BLaER1 (cell line): ENCODE measurements around the gene SH3GL2.
A peak's percentile ranks its signal among the peaks of the same experiment; 100 is the strongest.

Source experiments
- H3K27ac ChIP-seq: shearing (Covaris generic); formaldehyde crosslinking; 2 replicates; pipeline ENCODE4 v1.8.1; 2022
- H3K27me3 ChIP-seq: shearing (Covaris generic); formaldehyde crosslinking; 2 replicates; pipeline ENCODE4 v1.8.1; 2022
- H3K36me3 ChIP-seq: shearing (Covaris generic); formaldehyde crosslinking; 2 replicates; pipeline ENCODE4 v1.8.1; 2022
- H3K4me1 ChIP-seq: shearing (Covaris generic); formaldehyde crosslinking; 2 replicates; pipeline ENCODE4 v1.8.1; 2022
- H3K4me2 ChIP-seq: shearing (Covaris generic); formaldehyde crosslinking; 2 replicates; pipeline ENCODE4 v1.8.1; 2022
- H3K4me3 ChIP-seq: shearing (Covaris generic); formaldehyde crosslinking; 2 replicates; pipeline ENCODE4 v1.8.1; 2022
- H3K9ac ChIP-seq: shearing (Covaris generic); formaldehyde crosslinking; 2 replicates; pipeline ENCODE4 v1.8.1; 2022
- H3K9me3 ChIP-seq: shearing (Covaris generic); formaldehyde crosslinking; 2 replicates; pipeline ENCODE4 v1.8.1; 2022
- H4K20me1 ChIP-seq: shearing (Covaris generic); formaldehyde crosslinking; 2 replicates; pipeline ENCODE4 v1.8.1; 2022
- Cebpa-rat ChIP-seq: shearing (Covaris generic); IDR thresholded peaks from 2 replicates; pipeline ENCODE4 v1.8.1; 2022

SH3GL2 gene

GRCh38 chr9:17695482-17695881 is 116.6 kb downstream of the SH3GL2 start:
- no peak for TF ChIP-seq Cebpa-rat

DNA sequence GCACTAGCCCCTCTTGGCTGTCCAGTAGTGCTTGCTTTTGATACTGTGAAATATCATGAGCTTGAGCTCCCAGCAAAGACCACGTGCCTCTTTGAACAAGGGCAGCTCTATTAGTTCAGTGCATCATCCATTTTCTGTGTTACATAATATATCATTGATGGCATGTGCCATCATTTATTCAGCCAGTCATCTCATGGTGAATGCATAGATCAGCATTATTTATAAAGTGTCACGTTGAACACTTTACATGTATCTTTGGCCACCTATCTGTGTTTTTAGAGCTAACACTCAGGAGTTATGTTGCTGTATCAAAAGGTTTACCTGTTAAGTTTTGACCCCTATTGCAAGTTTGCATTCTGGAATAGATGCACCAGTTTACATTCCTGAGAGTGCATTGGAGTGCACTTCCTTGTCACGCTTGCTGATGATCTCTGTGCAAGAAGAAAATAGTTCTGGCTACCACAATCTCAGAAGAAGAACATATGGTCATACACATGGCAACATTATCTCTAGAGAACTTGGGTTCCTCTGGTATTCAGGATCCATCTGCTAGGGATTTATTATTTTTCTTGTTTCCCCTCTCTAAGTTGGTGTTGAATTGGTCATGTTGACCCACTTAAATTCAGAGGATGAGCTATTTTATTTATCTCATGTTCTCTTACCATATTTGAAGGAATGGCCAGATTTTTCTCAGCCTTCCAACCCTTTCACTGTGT is 120.9 kb downstream of the SH3GL2 start:
- H3K27ac ChIP-seq: no peak overlapping the region
- no peak overlapping the region for H3K4me2 ChIP-seq
- H3K4me3 ChIP-seq: no peak overlapping the region
- no peaks in the 10 kb centered on the region for H3K27me3 ChIP-seq
- TF ChIP-seq Cebpa-rat: no peak
- H4K20me1 ChIP-seq: no peaks in the 10 kb centered on the region
- no peak overlapping the region for H3K9ac ChIP-seq
- no peaks in the 10 kb centered on the region for H3K9me3 ChIP-seq
- no peaks in the 10 kb centered on the region for H3K36me3 ChIP-seq
- H3K4me1 ChIP-seq: no peaks in the 10 kb centered on the region

More at GRCh38 chr9:17695482-17695881, 116.6 kb downstream of the SH3GL2 start:
- Histone ChIP-seq H3K27me3 (no peaks in the 10 kb centered on the region), H3K4me3 (no peak overlapping the region), H3K9me3 (no peaks in the 10 kb centered on the region), H3K9ac (no peak overlapping the region), H3K4me2 (no peak overlapping the region), H3K27ac (no peak overlapping the region), H3K36me3 (no peaks in the 10 kb centered on the region), H4K20me1 (no peaks in the 10 kb centered on the region), H3K4me1 (no peaks in the 10 kb centered on the region)

DNA sequence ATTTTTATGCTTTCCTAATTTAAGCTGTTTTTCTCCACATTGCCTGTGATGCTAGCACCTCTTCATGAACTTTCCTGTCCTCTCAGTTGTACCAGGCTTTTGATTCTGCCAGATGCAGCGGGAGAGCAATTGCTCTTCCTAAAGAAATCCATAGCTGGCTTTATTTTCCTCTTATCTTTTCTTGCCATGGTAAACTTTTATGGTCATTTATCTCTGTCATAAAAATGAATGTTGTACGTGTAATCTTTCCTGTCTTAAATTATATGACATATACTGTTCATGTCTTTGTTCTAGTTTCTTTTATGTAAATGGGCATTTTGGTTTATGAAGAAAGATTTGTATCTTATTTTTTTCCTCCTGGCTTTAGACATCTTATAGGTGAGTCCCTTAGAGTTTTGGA is 127.5 kb downstream of the SH3GL2 start:
- Histone ChIP-seq H3K36me3 (no peaks in the 10 kb centered on the region), H3K4me3 (no peak overlapping the region), H3K27ac (no peak overlapping the region), H3K27me3 (no peaks in the 10 kb centered on the region), H3K9ac (no peak overlapping the region), H3K4me1 (no peaks in the 10 kb centered on the region), H4K20me1 (no peaks in the 10 kb centered on the region), H3K4me2 (no peak overlapping the region), H3K9me3 (no peaks in the 10 kb centered on the region; the same call in 1 of the 2 replicates)
- no peak for TF ChIP-seq Cebpa-rat

- no peak for TF ChIP-seq Cebpa-rat
- H3K4me2 ChIP-seq: no peak overlapping the region
These were observed 140.2 kb downstream of the SH3GL2 start for GRCh38 chr9:17719053-17719452.

DNA sequence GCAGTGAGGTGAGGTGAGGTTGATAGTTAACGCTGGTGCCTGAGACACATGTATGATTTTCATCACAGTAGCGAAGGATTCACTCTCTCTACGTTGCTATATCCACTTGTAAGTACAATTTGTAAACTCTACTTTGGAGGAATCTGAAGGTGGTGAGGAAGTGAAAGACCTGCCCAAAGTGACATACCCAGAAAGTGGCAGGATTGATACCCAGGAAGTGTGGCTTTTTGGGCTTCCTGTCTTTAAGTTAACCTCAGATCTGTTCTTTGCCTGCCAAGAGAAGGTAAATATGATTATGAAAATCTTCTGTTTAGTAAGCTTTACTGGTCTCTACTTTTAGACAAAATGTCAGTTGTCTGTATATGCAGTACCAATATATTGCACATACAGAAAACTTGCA is 143.1 kb downstream of the SH3GL2 start:
- no peaks in the 10 kb centered on the region for H3K36me3 ChIP-seq
- peak overlapping the region; percentile 13; the same call in 1 of the 2 replicates for H3K4me2 ChIP-seq
- no peak overlapping the region for H3K27ac ChIP-seq
- H3K9me3 ChIP-seq: no peaks in the 10 kb centered on the region
- no peak overlapping the region for H3K9ac ChIP-seq
- no peaks in the 10 kb centered on the region for H3K27me3 ChIP-seq
- no peak overlapping the region for H3K4me3 ChIP-seq
- H3K4me1 ChIP-seq: peaks cover 6% of the 10 kb centered on the region
- no peak for TF ChIP-seq Cebpa-rat
- no peaks in the 10 kb centered on the region for H4K20me1 ChIP-seq

More at GRCh38 chr9:17719053-17719452, 140.2 kb downstream of the SH3GL2 start:
- no peak overlapping the region for H3K9ac ChIP-seq
- H3K27ac ChIP-seq: no peak overlapping the region
- no peaks in the 10 kb centered on the region for H3K9me3 ChIP-seq
- H3K36me3 ChIP-seq: no peaks in the 10 kb centered on the region
- H3K27me3 ChIP-seq: no peaks in the 10 kb centered on the region
- H3K4me1 ChIP-seq: peaks cover 6% of the 10 kb centered on the region
- H3K4me3 ChIP-seq: no peak overlapping the region
- H4K20me1 ChIP-seq: no peaks in the 10 kb centered on the region

DNA sequence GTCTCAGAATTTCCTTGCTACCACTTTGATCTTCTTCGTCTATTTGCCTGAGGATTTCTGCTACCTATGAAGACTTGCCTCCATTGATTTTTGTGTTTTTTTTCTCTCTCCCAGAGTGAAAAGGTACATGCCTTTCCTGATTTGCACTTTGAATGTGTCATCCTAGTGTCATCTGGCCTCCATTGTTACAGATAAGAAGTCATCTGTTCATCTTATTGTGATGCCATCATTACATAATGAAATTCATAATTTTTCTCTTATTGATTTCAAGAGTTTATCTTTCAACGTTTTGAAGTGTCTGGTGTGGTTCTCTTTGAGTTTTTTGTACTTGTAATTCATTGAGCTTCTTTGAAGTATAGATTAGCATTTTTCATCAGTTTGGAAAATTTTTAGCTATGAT is 144.8 kb downstream of the SH3GL2 start:
- no peak overlapping the region for H3K9ac ChIP-seq
- H4K20me1 ChIP-seq: no peaks in the 10 kb centered on the region
- no peak overlapping the region for H3K4me3 ChIP-seq
- no peak for TF ChIP-seq Cebpa-rat
- no peaks in the 10 kb centered on the region for H3K9me3 ChIP-seq
- no peaks in the 10 kb centered on the region for H3K36me3 ChIP-seq
- no peaks in the 10 kb centered on the region for H3K27me3 ChIP-seq
- no peak overlapping the region for H3K27ac ChIP-seq
- H3K4me1 ChIP-seq: peaks cover 6% of the 10 kb centered on the region
- no peak overlapping the region for H3K4me2 ChIP-seq

DNA sequence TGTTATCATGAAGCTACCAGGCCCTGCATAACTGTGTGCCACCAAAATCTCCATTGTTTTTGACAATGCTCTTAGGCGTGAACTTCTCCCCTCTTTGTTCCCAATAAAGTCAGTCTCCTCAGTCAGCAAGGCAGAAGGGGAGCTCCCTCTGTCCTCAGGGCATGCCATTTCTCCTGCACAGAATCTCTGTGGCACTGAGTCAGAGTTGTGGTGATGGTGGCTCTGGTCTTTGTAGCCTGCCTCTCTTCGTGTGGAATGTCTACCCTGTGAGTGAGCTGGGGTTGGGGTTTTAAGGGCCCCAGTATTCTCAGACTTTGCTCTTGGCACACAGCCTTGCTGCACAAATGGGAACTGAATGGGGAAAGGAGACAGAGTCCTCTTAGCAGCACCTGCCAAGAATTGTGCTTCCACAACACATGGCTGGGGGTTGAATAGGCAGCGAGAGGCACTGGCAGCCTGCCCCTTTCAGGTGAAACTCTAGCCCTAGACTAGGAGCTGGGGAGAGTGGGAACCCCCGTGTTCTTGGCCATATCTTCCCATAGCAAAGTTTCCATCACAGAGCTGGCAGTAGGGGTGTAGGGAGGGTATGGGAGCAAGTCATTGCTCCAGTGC is 146.6 kb downstream of the SH3GL2 start:
- no peaks in the 10 kb centered on the region for H4K20me1 ChIP-seq
- H3K27ac ChIP-seq: no peak overlapping the region
- TF ChIP-seq Cebpa-rat: no peak
- H3K9me3 ChIP-seq: no peaks in the 10 kb centered on the region
- no peaks in the 10 kb centered on the region for H3K27me3 ChIP-seq
- no peak overlapping the region for H3K4me2 ChIP-seq
- no peak overlapping the region for H3K9ac ChIP-seq
- no peak overlapping the region for H3K4me3 ChIP-seq
- H3K4me1 ChIP-seq: peaks cover 6% of the 10 kb centered on the region
- no peaks in the 10 kb centered on the region for H3K36me3 ChIP-seq

DNA sequence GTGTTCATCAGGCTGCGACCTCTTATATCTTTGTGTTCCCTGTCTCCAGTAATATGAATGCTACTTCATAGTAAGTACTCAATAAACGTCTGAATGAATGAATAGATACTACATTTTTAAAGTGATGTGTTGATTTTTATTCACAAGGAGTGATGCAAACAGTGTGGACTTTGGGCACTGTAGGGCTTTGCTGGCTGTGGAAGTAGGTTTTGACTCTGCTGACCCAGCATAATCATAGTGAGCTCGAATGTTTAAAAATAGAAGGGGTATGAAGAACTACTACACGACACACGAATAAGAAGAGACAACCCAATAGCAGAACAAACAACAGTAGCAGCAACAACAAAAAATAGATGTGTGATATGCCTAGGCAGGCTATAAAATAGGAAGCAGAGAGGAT is 147.4 kb downstream of the SH3GL2 start:
- no peak overlapping the region for H3K4me2 ChIP-seq
- H3K9ac ChIP-seq: no peak overlapping the region
- H3K9me3 ChIP-seq: no peaks in the 10 kb centered on the region
- H3K36me3 ChIP-seq: no peaks in the 10 kb centered on the region
- TF ChIP-seq Cebpa-rat: no peak
- peaks cover 6% of the 10 kb centered on the region for H3K4me1 ChIP-seq
- H3K4me3 ChIP-seq: no peak overlapping the region
- H4K20me1 ChIP-seq: no peaks in the 10 kb centered on the region
- H3K27ac ChIP-seq: no peak overlapping the region
- H3K27me3 ChIP-seq: no peaks in the 10 kb centered on the region

- Histone ChIP-seq H3K9ac (no peak overlapping the region), H3K4me2 (no peak overlapping the region), H3K9me3 (no peaks in the 10 kb centered on the region), H3K4me1 (no peaks in the 10 kb centered on the region), H3K27me3 (no peaks in the 10 kb centered on the region), H3K36me3 (no peaks in the 10 kb centered on the region), H3K27ac (no peak overlapping the region), H4K20me1 (no peaks in the 10 kb centered on the region), H3K4me3 (no peak overlapping the region)
- no peak for TF ChIP-seq Cebpa-rat
These were observed 152.0 kb downstream of the SH3GL2 start for GRCh38 chr9:17730899-17731298.

DNA sequence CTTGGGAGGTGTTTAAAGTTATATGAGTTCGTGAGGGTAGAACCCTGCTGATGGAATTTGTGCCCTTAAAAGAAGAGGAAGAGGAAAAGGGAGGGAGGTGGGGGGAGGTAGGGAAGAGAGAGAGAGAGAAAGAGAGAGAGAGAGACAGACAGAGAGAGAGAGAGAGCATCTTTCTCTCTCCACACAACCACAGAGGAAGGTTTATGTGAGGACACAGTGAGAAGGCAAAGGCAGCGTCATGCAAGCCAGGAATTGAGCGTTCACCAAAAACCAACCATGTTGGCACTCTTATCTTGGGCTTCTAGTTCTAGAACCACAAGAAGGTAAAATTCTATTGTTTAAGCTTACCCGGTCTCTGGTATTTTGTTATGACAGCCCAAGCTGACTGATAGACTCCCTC is 152.4 kb downstream of the SH3GL2 start:
- H3K9me3 ChIP-seq: no peaks in the 10 kb centered on the region

More for the DNA sequence above, 152.4 kb downstream of the SH3GL2 start:
- H3K9ac ChIP-seq: no peak overlapping the region
- H3K27me3 ChIP-seq: no peaks in the 10 kb centered on the region
- H3K27ac ChIP-seq: no peak overlapping the region
- H3K36me3 ChIP-seq: no peaks in the 10 kb centered on the region
- no peaks in the 10 kb centered on the region for H3K4me1 ChIP-seq
- no peak overlapping the region for H3K4me2 ChIP-seq
- no peaks in the 10 kb centered on the region for H4K20me1 ChIP-seq
- TF ChIP-seq Cebpa-rat: no peak
- H3K4me3 ChIP-seq: no peak overlapping the region
